Lower lobe of right lung (tissue), 2 donors: Measurements from ENCODE around the gene PRKG1. TPM values are rescaled to one million over a fixed set of nuclear protein-coding genes. Genes with fewer than 3 reads are reported as not detected.

ENCODE experiments used
- ATAC-seq, 2 donors: fragments of 200-7000 bp; cut with Tn5 transposase; one replicate each; pipeline ENCODE4 v1.9.1; 2020 to 2022; ENCODE audit warnings: mild to moderate bottlenecking in 2 of 2, moderate library complexity in 2 of 2
- DNase-seq: peaks from one replicate; pipeline ENCODE4 v3.0.0-alpha.2; 2020
- H3K27ac ChIP-seq: fragments of 200-600 bp; one replicate; pipeline ENCODE4 v1.8.0; 2022
- H3K27me3 ChIP-seq: fragments of 200-600 bp; one replicate; pipeline ENCODE4 v1.8.0; 2022; ENCODE audit warnings: low read depth
- H3K36me3 ChIP-seq: fragments of 200-600 bp; one replicate; pipeline ENCODE4 v1.8.0; 2022; ENCODE audit warnings: mild to moderate bottlenecking
- H3K4me1 ChIP-seq: fragments of 200-600 bp; one replicate; pipeline ENCODE4 v1.8.0; 2022
- H3K4me3 ChIP-seq: fragments of 200-600 bp; one replicate; pipeline ENCODE4 v1.8.0; 2022; ENCODE audit warnings: mild to moderate bottlenecking
- H3K9me3 ChIP-seq: fragments of 200-600 bp; one replicate; pipeline ENCODE4 v1.8.0; 2022
- intact Hi-C: fragments of 100-400 bp; cut with DNase I; formaldehyde crosslinking; loops from one replicate; pipeline ENCODE4 v1.11.0; 2022
- total RNA-seq: library from RNA; stranded (reverse); fragmentation: NEBNext Ultra II Directional; extraction: Animal tissue kit (Norgen Biotek cat#: 25700); gene quantifications from one replicate; pipeline ENCODE4 v1.2.1, GENCODE V29; 2021
- TF ChIP-seq, protein P1 (sequence below): fragments of 200-600 bp; IDR thresholded peaks from one replicate; pipeline ENCODE4 v1.8.0; 2022; ENCODE audit warnings: antibody characterized with exemption, mild to moderate bottlenecking
- donor health status: DM: no; HTN: yes; CAD: no; lungs with severe emphysema.

PRKG1 gene
- total RNA-seq, 1 donor from 2014 or later = 23.6 TPM

GRCh38 chr10:51619365-51619764 is 545.1 kb downstream of the PRKG1 start:
- intact Hi-C loops = no loop called here
- Histone ChIP-seq H3K4me1 (no peaks in the 10 kb centered on the region), H3K27me3 (no peaks in the 10 kb centered on the region), H3K9me3 (no peaks in the 10 kb centered on the region), H3K27ac (no peak overlapping the region), H3K4me3 (no peak overlapping the region), H3K36me3 (no peaks in the 10 kb centered on the region)
- TF ChIP-seq, protein P1, sequence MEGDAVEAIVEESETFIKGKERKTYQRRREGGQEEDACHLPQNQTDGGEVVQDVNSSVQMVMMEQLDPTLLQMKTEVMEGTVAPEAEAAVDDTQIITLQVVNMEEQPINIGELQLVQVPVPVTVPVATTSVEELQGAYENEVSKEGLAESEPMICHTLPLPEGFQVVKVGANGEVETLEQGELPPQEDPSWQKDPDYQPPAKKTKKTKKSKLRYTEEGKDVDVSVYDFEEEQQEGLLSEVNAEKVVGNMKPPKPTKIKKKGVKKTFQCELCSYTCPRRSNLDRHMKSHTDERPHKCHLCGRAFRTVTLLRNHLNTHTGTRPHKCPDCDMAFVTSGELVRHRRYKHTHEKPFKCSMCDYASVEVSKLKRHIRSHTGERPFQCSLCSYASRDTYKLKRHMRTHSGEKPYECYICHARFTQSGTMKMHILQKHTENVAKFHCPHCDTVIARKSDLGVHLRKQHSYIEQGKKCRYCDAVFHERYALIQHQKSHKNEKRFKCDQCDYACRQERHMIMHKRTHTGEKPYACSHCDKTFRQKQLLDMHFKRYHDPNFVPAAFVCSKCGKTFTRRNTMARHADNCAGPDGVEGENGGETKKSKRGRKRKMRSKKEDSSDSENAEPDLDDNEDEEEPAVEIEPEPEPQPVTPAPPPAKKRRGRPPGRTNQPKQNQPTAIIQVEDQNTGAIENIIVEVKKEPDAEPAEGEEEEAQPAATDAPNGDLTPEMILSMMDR = no peak
- DNase-seq (no peak), ATAC-seq (no peak)

DNA sequence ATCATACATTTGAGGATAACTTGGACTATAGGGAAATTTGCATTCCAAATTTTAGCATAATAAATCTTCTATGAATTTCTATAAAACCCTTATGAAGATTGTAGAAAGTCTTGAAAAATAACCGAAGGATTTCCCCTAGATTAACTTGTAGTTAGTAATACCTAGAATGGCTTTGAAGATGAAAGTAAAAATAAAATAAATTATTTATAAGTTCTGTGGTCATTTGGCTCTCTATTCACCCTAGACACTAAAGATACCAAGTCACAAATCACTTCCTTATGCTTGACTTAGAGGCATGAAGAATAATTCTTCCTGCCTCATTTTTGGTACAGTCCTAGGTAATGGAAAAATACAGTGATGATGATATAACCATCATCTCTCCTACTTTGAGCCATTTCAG is 545.8 kb downstream of the PRKG1 start:
- ATAC-seq (no peak), DNase-seq (no peak)
- Histone ChIP-seq H3K27ac (no peak overlapping the region), H3K36me3 (no peaks in the 10 kb centered on the region), H3K4me1 (no peaks in the 10 kb centered on the region), H3K4me3 (no peak overlapping the region), H3K27me3 (no peaks in the 10 kb centered on the region), H3K9me3 (no peaks in the 10 kb centered on the region)
- intact Hi-C loops = no loop called here
- TF ChIP-seq, protein P1 = no peak

DNA sequence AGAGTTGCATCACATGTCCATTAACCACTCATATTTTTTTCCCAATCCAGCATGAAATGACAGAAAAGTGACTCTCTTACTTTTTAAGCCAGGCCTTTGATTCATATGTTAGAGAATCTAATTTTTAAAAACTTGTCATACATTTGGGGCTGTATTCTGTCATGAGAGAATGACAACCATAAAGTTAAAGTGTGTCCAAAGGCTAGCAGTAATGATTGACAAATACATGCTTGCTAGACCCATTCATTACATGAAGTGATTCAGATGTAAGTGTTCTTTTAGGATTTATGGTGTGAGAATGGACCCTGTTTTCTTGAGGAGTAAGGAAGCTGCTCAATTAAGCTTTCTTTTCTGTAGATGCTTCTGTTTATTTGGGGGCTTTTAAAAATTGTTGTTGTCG is 549.7 kb downstream of the PRKG1 start:
- intact Hi-C loops = no loop called here

DNA sequence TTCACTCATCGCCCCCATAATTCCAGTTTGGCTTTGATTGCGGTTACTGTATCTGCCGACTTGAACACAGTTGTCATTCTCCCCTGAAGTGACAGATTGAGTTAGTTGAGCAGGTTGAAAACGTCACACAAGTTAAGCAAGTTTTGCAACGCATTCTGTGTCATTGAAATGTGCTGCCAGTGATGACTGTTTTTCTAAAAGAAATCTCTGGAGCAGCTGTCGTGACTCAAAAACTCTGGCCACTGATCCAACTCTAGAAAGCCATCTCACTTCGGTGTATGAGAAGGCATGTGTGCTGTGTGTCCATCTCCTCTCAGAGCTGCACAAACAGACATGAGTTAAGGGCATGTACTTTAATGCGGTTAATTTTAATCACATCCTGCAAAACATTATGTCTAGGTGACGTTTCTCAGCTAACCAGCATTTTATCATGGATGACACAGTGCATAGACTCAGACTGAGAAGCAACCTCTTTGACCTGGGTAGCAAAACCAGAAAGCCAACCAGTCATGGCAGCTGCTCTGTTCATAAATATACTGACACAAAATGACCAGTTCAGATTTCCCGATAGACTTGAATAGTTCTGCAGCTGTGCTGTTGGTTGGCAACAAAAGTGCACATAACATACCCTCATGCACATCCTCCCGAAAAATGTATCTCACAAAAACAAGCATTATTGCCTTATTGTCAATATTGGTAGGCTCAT is 555.8 kb downstream of the PRKG1 start:
- H3K36me3 ChIP-seq = no peaks in the 10 kb centered on the region
- ATAC-seq = no peak
- H3K27ac ChIP-seq = no peak overlapping the region
- TF ChIP-seq, protein P1 = no peak
- H3K27me3 ChIP-seq = no peaks in the 10 kb centered on the region
- no peaks in the 10 kb centered on the region for H3K9me3 ChIP-seq
- no peak for DNase-seq
- H3K4me1 ChIP-seq = no peaks in the 10 kb centered on the region
- intact Hi-C loops = no loop called here
- no peak overlapping the region for H3K4me3 ChIP-seq

More for the DNA sequence above, 549.7 kb downstream of the PRKG1 start:
- Histone ChIP-seq H3K9me3 (no peaks in the 10 kb centered on the region), H3K4me1 (no peaks in the 10 kb centered on the region), H3K4me3 (no peak overlapping the region), H3K27ac (no peak overlapping the region), H3K36me3 (no peaks in the 10 kb centered on the region), H3K27me3 (no peaks in the 10 kb centered on the region)
- TF ChIP-seq, protein P1 = no peak
- no peak for ATAC-seq
- DNase-seq = no peak

- DNase-seq (no peak), ATAC-seq (no peak)
- TF ChIP-seq, protein P1 = no peak
- Histone ChIP-seq H3K27me3 (no peaks in the 10 kb centered on the region), H3K4me1 (no peaks in the 10 kb centered on the region), H3K4me3 (no peak overlapping the region), H3K9me3 (no peaks in the 10 kb centered on the region), H3K36me3 (no peaks in the 10 kb centered on the region), H3K27ac (no peak overlapping the region)
- intact Hi-C loops = no loop called here
These were observed 556.3 kb downstream of the PRKG1 start for GRCh38 chr10:51630640-51631005.
